NB4 (cell line): ENCODE results near the gene IKBKE.

ENCODE experiments used
- CTCF ChIP-seq: IDR thresholded peaks from one replicate; pipeline ENCODE4 v1.5.1; 2012; ENCODE audit warnings: low read depth, low read length
- MAX ChIP-seq: IDR thresholded peaks from 2 replicates; pipeline ENCODE4 v1.6.1; 2011; ENCODE audit warnings: low read depth, low read length
- MYC ChIP-seq: IDR thresholded peaks from 2 replicates; pipeline ENCODE4 v1.6.1; 2011; ENCODE audit warnings: low read depth, low read length

- no peak for TF ChIP-seq CTCF
- no peak for TF ChIP-seq MYC
- no peak for TF ChIP-seq MAX
Observed at GRCh38 chr1:206534552-206534951, 64.3 kb downstream of the IKBKE start.
